PC-9 (cell line): Measurements from ENCODE around the gene MVB12B.

Experiments
- EZH2 ChIP-seq: fragments of 200-600 bp; sonication (generic); IDR thresholded peaks from 2 replicates; pipeline ENCODE4 v1.8.0; 2017; ENCODE audit warnings: antibody characterized with exemption, low read depth
- TF ChIP-seq, protein P1 (sequence below): fragments of 200-600 bp; sonication (generic); conservative IDR thresholded peaks from 2 replicates; pipeline ENCODE4 v1.6.1; 2017; ENCODE audit warnings: mixed run types, antibody characterized with exemption, mild to moderate bottlenecking, moderate library complexity

- TF ChIP-seq, protein P1, sequence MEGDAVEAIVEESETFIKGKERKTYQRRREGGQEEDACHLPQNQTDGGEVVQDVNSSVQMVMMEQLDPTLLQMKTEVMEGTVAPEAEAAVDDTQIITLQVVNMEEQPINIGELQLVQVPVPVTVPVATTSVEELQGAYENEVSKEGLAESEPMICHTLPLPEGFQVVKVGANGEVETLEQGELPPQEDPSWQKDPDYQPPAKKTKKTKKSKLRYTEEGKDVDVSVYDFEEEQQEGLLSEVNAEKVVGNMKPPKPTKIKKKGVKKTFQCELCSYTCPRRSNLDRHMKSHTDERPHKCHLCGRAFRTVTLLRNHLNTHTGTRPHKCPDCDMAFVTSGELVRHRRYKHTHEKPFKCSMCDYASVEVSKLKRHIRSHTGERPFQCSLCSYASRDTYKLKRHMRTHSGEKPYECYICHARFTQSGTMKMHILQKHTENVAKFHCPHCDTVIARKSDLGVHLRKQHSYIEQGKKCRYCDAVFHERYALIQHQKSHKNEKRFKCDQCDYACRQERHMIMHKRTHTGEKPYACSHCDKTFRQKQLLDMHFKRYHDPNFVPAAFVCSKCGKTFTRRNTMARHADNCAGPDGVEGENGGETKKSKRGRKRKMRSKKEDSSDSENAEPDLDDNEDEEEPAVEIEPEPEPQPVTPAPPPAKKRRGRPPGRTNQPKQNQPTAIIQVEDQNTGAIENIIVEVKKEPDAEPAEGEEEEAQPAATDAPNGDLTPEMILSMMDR, result no peak
- TF ChIP-seq EZH2, result no peak
Observed at GRCh38 chr9:126378761-126379160, 52.1 kb downstream of the MVB12B start.
